Transverse colon (tissue), 4 donors: Measurements from ENCODE around the gene EEPD1. TPM values are rescaled to one million over a fixed set of nuclear protein-coding genes. Genes with fewer than 3 reads are reported as not detected.

ENCODE experiments used
- DNase-seq: peaks from one replicate; pipeline ENCODE4 v3.0.0-alpha.2; 2019
- H3K27ac ChIP-seq, 4 donors: fragments of 200-600 bp; sonication (generic); 2 replicates each; pipeline ENCODE4 v1.5.1; 2016 to 2018; ENCODE audit warnings: inconsistent platforms in 4 of 4
- H3K27me3 ChIP-seq: fragments of 200-600 bp; sonication (generic); 2 replicates; pipeline ENCODE4 v1.5.1; 2017; ENCODE audit warnings: inconsistent platforms
- H3K36me3 ChIP-seq, 4 donors: fragments of 200-600 bp; sonication (generic); 2 replicates each; pipeline ENCODE4 v1.5.1; 2017 to 2019; ENCODE audit warnings: inconsistent platforms in 4 of 4
- H3K4me1 ChIP-seq, 4 donors: fragments of 200-600 bp; sonication (generic); 2 replicates each; pipeline ENCODE4 v1.5.1; 2017 to 2020; ENCODE audit warnings: inconsistent platforms in 4 of 4
- H3K4me3 ChIP-seq, 4 donors: fragments of 200-600 bp; sonication (generic); 1 replicate in 1 of 4; 2 replicates in 3 of 4; pipeline versions ENCODE4 v1.5.1 to v1.6.1; 2017 to 2019; ENCODE audit warnings: inconsistent platforms in 4 of 4
- H3K9me3 ChIP-seq, 2 donors: fragments of 200-600 bp; sonication (generic); 2 replicates each; pipeline ENCODE4 v1.5.1; 2017 to 2019; ENCODE audit warnings: inconsistent platforms in 2 of 2
- EP300 ChIP-seq: sonication (generic); formaldehyde crosslinking; IDR thresholded peaks from one replicate; pipeline ENCODE4 v1.6.1; 2017; ENCODE audit warnings: antibody characterized with exemption, low read depth
- POLR2A ChIP-seq: fragments of 450-650 bp; IDR thresholded peaks from one replicate; pipeline ENCODE4 v1.6.1; 2016; ENCODE audit warnings: antibody characterized with exemption, mild to moderate bottlenecking, moderate library complexity
- POLR2AphosphoS5 ChIP-seq, 3 donors: sonication (generic); formaldehyde crosslinking; IDR thresholded peaks; one replicate each; pipeline ENCODE4 v1.6.1; 2016; ENCODE audit warnings: antibody characterized with exemption in 3 of 3
- WGBS, 2 donors: methylation state at CpG; one replicate each; pipeline ENCODE4 v1.1.5; 2018; ENCODE audit warnings: low coverage in 1 of 2; 5-methylcytosine and 5-hydroxymethylcytosine counted together
- in situ Hi-C, 4 donors: fragments of 200-750 bp; cut with MboI; loops; one replicate each; pipeline versions ENCODE4 v1.15.0 to v1.15.1; 2017; ENCODE audit warnings: low sequenced_read_pairs in 3 of 4, low pct_ligation_motif_present in 1 of 4, low pct_unique_long_range_greater_than_20kb in 1 of 4
- intact Hi-C: fragments of 100-400 bp; cut with DNase I; formaldehyde crosslinking; loops from one replicate; pipeline ENCODE4 v1.15.1; 2023; ENCODE audit warnings: low total_unique reads
- total RNA-seq, 4 donors: library from RNA; depleted of rRNA; stranded (reverse); fragments of >200 nt; gene quantifications; one replicate each; pipeline ENCODE4 v1.1.0, GENCODE V29; 2016
- TF ChIP-seq, protein P1 (sequence below), 5 experiments: fragments of 200-600 bp in 3 of 5; fragments of 450-650 bp in 2 of 5; sonication (generic) in 3 of 5; IDR thresholded peaks; 1 replicate in 2 of 5; 2 replicates in 3 of 5; pipeline ENCODE4 v1.5.1; 2016 to 2017; ENCODE audit warnings: antibody characterized with exemption in 5 of 5, inconsistent platforms in 3 of 5, mild to moderate bottlenecking in 2 of 5, moderate library complexity in 1 of 5

EEPD1 gene
- total RNA-seq, 4 donors from 2014 or later: 16.2 to 36.2 (median 25.2) TPM

GRCh38 chr7:36262309-36263094, 109.4 kb downstream of the EEPD1 start:
- peak in 1 of 3 donors; percentile 8 for TF ChIP-seq POLR2AphosphoS5 (IDR thresholded peaks at IDR 0.05)
- TF ChIP-seq, protein P1, sequence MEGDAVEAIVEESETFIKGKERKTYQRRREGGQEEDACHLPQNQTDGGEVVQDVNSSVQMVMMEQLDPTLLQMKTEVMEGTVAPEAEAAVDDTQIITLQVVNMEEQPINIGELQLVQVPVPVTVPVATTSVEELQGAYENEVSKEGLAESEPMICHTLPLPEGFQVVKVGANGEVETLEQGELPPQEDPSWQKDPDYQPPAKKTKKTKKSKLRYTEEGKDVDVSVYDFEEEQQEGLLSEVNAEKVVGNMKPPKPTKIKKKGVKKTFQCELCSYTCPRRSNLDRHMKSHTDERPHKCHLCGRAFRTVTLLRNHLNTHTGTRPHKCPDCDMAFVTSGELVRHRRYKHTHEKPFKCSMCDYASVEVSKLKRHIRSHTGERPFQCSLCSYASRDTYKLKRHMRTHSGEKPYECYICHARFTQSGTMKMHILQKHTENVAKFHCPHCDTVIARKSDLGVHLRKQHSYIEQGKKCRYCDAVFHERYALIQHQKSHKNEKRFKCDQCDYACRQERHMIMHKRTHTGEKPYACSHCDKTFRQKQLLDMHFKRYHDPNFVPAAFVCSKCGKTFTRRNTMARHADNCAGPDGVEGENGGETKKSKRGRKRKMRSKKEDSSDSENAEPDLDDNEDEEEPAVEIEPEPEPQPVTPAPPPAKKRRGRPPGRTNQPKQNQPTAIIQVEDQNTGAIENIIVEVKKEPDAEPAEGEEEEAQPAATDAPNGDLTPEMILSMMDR (IDR thresholded peaks at IDR 0.05): no peak
- peak overlapping the region; percentile 27 to 81 (median 68) for H3K27ac ChIP-seq
- no peak for DNase-seq
- no peaks in the 10 kb centered on the region for H3K9me3 ChIP-seq
- H3K4me3 ChIP-seq: no peak overlapping the region
- no peaks in the 10 kb centered on the region for H3K27me3 ChIP-seq
- H3K4me1 ChIP-seq: peaks cover 49 to 77% (median 63%) of the 10 kb centered on the region in 4 donors
- intact Hi-C loops: no loop called here
- in situ Hi-C loops: no loop called here
- WGBS, 2 donors: 58% methylated on average over 5 of the region's 5 CpGs; no CpG with 5 or more reads in 1 of the 2 donors
- no peaks in the 10 kb centered on the region for H3K36me3 ChIP-seq

DNA sequence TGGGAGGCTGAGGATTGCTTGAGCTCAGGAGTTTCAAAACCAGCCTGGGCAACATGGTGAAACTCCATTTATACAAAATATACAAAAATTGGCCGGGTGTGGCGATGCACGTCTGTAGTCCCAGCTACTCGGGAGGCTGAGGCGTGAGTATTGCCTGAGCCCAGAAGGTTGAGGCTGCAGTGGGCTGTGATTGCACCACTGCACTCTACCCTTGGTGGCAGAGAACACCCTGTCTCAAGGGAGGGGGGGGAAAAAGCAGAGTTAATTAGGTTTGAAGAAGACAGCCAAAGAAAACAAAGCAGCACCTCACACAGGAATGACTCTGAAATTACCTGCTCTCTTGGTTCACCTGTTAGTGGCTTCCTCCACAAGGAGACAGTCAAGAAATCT, 110.0 kb downstream of the EEPD1 start:
- TF ChIP-seq POLR2A: no peak
- intact Hi-C loops (no loop called here), in situ Hi-C loops (no loop called here)
- DNase-seq: no peak
- H3K4me1 ChIP-seq: peaks cover 47 to 74% (median 60%) of the 10 kb centered on the region in 4 donors
- no peaks in the 10 kb centered on the region for H3K36me3 ChIP-seq
- WGBS, 2 donors: 73 to 84% methylated on average over 3 to 5 of the region's 5 CpGs
- no peak overlapping the region for H3K4me3 ChIP-seq
- H3K27ac ChIP-seq: peak overlapping the region; percentile 27 to 81 (median 68)
- H3K27me3 ChIP-seq: no peaks in the 10 kb centered on the region
- H3K9me3 ChIP-seq: no peaks in the 10 kb centered on the region

GRCh38 chr7:36264123-36264801, 111.2 kb downstream of the EEPD1 start:
- peaks cover 45 to 63% (median 54%) of the 10 kb centered on the region in 4 donors for H3K4me1 ChIP-seq
- no peaks in the 10 kb centered on the region for H3K27me3 ChIP-seq
- intact Hi-C loops: no loop called here
- no peaks in the 10 kb centered on the region for H3K9me3 ChIP-seq
- no peak overlapping the region for H3K4me3 ChIP-seq
- peak overlapping the region; percentile 73 to 84 (median 78) for H3K27ac ChIP-seq
- DNase-seq: no peak
- 64 to 80% methylated on average over 3 to 7 of the region's 7 CpGs for WGBS, 2 donors
- in situ Hi-C loops: no loop called here
- H3K36me3 ChIP-seq: no peaks in the 10 kb centered on the region
- peak; percentile 19 to 72 (median 68) for TF ChIP-seq POLR2AphosphoS5 (IDR thresholded peaks at IDR 0.05)
- TF ChIP-seq EP300: no peak
- TF ChIP-seq POLR2A: no peak
- TF ChIP-seq, protein P1 (IDR thresholded peaks at IDR 0.05): no peak

- Histone ChIP-seq H3K4me1 (peaks cover 45 to 63% (median 54%) of the 10 kb centered on the region in 4 donors), H3K9me3 (no peaks in the 10 kb centered on the region), H3K27me3 (no peaks in the 10 kb centered on the region), H3K4me3 (no peak overlapping the region), H3K36me3 (no peaks in the 10 kb centered on the region), H3K27ac (peak overlapping the region; percentile 73 to 84 (median 78))
- DNase-seq: no peak
- TF ChIP-seq, protein P1 (IDR thresholded peaks at IDR 0.05): no peak
- TF ChIP-seq POLR2A: no peak
- peak in 1 of 3 donors; percentile 5 for TF ChIP-seq POLR2AphosphoS5 (IDR thresholded peaks at IDR 0.05)
- in situ Hi-C loops (no loop called here), intact Hi-C loops (loop anchor here (5.0 kb wide), 1 partner anchor 38 kb away; no protein-coding TSS in a partner anchor)
- 41 to 47% methylated on average over 5 to 6 of the region's 6 CpGs for WGBS, 2 donors
Measured at GRCh38 chr7:36264913-36265516, 112.0 kb downstream of the EEPD1 start.
